NB4 (cell line): Measurements from ENCODE around the gene PRKAG3.

Source experiments
- DNase-seq: peaks from one replicate; pipeline ENCODE4 v3.0.0; 2010; ENCODE audit warnings: low read depth
- H3K4me3 ChIP-seq: one replicate; pipeline ENCODE4 v1.5.1; 2011; ENCODE audit warnings: mild to moderate bottlenecking, low read depth, low read length, moderate library complexity
- MYC ChIP-seq: IDR thresholded peaks from 2 replicates; pipeline ENCODE4 v1.6.1; 2011; ENCODE audit warnings: low read depth, low read length
- POLR2A ChIP-seq: IDR thresholded peaks from 2 replicates; pipeline ENCODE4 v1.6.1; 2011; ENCODE audit warnings: mild to moderate bottlenecking; ENCODE audit not compliant: insufficient read length; ENCODE audit errors: extremely low read depth
- TF ChIP-seq, protein P1 (sequence below): IDR thresholded peaks from one replicate; pipeline ENCODE4 v1.5.1; 2012; ENCODE audit warnings: low read depth, low read length
- TF ChIP-seq, protein P2 (sequence below): IDR thresholded peaks from 2 replicates; pipeline ENCODE4 v1.6.1; 2011; ENCODE audit warnings: low read depth, low read length

Gene PRKAG3

DNA sequence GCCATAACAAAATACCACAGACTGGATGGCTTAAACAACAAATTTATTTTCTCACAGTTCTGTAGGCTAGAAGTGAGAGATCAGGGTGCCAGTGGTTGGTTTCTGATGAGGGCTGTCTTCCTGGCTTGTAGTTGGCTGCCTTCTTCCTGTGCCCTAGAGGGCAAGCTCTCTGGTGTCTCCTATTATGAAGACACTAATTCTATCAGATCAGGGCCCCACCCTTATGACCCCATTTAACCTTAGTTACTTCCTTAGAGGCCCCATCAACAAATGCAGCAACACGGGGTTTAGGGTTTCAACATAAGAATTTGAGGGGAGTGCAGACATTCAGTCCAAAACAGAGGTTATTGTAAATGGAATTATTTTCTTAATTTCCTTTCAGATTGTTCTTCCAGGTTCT, 26.8 kb downstream of the PRKAG3 start:
- DNase-seq: no peak
- TF ChIP-seq MYC (no peak), POLR2A (no peak)
- TF ChIP-seq, protein P1, sequence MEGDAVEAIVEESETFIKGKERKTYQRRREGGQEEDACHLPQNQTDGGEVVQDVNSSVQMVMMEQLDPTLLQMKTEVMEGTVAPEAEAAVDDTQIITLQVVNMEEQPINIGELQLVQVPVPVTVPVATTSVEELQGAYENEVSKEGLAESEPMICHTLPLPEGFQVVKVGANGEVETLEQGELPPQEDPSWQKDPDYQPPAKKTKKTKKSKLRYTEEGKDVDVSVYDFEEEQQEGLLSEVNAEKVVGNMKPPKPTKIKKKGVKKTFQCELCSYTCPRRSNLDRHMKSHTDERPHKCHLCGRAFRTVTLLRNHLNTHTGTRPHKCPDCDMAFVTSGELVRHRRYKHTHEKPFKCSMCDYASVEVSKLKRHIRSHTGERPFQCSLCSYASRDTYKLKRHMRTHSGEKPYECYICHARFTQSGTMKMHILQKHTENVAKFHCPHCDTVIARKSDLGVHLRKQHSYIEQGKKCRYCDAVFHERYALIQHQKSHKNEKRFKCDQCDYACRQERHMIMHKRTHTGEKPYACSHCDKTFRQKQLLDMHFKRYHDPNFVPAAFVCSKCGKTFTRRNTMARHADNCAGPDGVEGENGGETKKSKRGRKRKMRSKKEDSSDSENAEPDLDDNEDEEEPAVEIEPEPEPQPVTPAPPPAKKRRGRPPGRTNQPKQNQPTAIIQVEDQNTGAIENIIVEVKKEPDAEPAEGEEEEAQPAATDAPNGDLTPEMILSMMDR: no peak
- TF ChIP-seq, protein P2, sequence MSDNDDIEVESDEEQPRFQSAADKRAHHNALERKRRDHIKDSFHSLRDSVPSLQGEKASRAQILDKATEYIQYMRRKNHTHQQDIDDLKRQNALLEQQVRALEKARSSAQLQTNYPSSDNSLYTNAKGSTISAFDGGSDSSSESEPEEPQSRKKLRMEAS: no peak
- H3K4me3 ChIP-seq: no peak overlapping the region

DNA sequence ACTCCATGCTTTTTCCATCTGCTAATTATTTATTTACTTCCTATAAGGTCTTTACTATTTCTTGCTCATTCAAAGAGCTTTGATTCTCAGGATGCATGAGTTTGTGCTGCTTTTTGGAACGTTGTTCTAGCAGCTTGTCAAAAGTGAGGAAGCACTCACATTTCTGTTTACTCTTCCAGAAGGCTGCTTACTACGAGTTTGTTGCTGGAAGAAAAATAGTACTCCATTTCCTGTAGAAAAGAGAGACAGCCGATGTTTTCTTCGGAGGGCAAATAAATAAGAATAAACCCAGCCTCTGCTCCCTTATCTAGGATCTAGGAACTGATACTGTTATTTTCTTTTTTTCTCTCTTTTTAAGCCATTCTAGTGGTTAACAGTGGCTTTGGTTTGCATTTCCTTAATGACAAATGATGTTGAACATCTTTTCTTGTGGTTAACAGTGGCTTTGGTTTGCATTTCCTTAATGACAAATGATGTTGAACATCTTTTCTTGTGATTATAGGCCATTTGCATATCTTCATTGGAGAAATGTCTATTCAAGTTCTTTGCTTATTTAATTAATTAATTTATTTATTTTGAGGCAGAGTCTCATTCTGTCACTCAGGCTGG, 29.1 kb downstream of the PRKAG3 start:
- no peak for TF ChIP-seq POLR2A
- TF ChIP-seq MYC: no peak
- TF ChIP-seq, protein P2: no peak
- TF ChIP-seq, protein P1: no peak
- no peak overlapping the region for H3K4me3 ChIP-seq
- DNase-seq: no peak

DNA sequence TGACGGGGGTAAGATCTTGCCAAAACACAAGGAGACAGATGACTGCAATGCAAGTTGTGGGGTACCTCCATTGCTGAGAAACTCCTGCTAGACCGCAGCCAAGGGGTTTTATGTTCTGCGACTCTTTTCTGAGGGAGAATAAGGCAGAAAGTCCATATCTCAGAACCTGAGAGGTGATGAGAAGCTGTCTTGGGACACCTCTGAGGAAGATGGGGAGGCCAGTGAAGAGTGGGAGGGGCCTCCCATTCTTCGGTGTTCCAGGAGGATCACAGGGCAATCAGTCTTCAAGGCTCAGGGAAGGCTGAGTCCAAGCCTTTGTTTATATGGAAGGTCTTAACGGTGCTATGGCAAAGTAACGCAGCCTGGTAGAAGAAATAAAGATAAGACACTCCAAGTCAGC, 31.6 kb downstream of the PRKAG3 start:
- no peak for DNase-seq
- TF ChIP-seq, protein P2: no peak
- TF ChIP-seq, protein P1: no peak
- TF ChIP-seq POLR2A (no peak), MYC (no peak)

DNA sequence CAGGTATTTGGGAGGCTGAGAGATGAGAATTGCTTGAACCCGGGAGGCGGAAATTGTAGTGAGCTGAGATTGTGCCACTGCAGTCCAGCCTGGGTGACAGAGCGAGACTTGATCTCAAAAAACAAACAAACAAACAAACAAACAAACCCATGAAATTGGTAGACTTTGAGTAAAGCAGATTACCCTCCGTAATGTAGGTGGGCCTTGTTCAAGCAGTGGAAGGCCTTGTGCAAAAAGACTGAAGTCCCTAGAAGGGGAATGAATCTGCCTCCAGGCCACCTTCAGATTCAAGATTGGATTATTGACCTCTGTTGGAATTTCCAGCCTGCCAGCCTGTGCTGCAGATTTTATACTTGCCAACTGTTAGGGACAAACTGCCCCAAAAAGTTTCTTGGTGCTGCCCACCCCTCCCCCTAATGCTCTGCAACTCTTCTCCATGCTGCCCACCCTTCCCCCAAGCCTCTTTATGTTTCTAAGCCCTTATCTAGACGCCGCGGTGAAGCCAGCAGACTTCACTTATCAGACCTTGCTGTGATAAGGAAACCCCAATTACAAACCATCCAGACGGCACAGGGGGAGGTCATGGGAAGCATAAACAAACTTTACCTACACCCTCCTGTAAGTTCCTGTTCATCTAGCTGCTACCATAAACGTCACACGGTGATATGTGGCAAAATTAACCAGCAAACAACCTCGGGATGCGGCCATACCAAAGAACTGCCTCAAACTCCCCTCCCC, 32.7 kb downstream of the PRKAG3 start:
- TF ChIP-seq, protein P1: no peak
- TF ChIP-seq, protein P2: no peak
- TF ChIP-seq MYC: no peak
- TF ChIP-seq POLR2A: no peak
- no peak for DNase-seq
- H3K4me3 ChIP-seq: no peak overlapping the region

More for the DNA sequence above, 31.6 kb downstream of the PRKAG3 start:
- no peak overlapping the region for H3K4me3 ChIP-seq

DNA sequence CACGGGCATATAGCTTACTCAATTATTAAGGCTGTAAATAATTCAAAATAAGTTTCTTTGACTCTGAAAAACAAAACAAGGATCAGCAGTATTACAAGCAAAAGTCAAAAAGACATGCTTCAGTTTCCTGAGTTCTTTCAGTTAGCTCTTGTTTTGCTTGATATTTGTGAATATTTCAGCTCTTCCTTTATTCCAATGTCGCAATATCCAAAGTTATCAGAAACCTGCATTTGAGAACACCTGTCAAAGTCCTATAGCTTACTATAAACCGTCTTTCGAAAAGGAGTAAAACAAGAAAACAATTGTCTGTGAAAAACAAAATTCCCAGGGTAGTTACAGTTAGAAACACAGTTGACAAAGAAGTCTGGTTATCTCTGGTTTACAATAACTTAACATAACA, 34.9 kb downstream of the PRKAG3 start:
- TF ChIP-seq MYC (no peak), POLR2A (no peak)
- TF ChIP-seq, protein P2: no peak
- TF ChIP-seq, protein P1: no peak
- H3K4me3 ChIP-seq: no peak overlapping the region

More for the DNA sequence above, 34.9 kb downstream of the PRKAG3 start:
- no peak for DNase-seq
